GM18502 (cell line): ENCODE data around the gene STEAP1B.
A peak's percentile ranks its signal among the peaks of the same experiment; 100 is the strongest.

Source experiments
- ATAC-seq: cut with Tn5 transposase; IDR thresholded peaks from one replicate; pipeline ENCODE4 v1.9.1; 2021; ENCODE audit warnings: mild to moderate bottlenecking; ENCODE audit not compliant: unreplicated experiment, poor library complexity

The STEAP1B gene

GRCh38 chr7:22411977-22412693 lies 87.9 kb downstream of the STEAP1B start:
- ATAC-seq = no peak

GRCh38 chr7:22406715-22407114 lies 93.3 kb downstream of the STEAP1B start:
- ATAC-seq = no peak

DNA sequence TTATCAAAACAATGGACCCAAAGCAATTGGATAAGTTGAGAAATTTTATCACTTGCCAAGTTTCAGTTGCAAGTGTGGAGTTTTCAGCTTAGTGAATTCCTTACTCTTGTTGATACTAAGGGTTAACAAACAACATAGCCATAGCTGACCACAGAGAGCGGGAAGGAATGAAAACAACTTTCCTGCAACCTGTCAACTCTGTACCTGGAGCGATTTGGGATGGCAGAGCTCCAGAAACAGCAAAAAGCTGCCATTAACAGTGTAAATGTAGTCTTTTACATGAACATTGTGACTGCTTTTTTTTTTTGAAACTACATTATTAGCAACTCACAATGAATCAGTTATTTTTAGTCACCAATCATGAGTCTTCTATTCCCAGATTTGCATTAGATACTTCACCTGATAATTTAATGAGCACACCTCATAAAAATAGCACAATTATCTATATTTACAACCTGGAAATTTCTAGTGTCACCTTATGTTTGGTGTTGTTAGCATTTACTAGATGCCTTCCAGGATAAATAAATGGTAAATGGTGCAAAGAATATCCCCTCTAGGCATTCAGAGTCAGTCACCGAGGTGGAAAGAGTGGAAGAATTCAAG lies 95.5 kb downstream of the STEAP1B start:
- ATAC-seq = no peak

DNA sequence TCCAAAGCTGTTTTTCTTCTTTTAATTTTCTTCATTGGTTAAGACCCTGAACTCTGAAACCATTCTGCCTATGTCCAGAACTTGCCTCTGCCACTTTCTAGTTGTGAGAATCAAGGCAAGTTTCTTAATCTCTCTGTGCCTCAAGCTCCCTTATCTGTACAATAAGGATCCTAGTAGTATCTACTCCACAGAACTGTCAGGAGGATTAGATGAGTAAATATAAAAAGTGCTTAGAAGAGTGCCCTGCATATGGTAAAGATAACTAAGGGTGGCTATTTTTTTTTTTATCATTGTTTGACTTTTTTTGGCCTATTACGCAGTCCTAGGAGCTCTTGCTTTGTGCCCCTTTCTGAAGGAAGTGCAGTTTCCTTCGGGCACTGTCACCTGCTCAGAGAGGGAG lies 96.6 kb downstream of the STEAP1B start:
- ATAC-seq = no peak

- peak; percentile 41 for ATAC-seq
Measured at GRCh38 chr7:22402250-22402649, 97.7 kb downstream of the STEAP1B start.

DNA sequence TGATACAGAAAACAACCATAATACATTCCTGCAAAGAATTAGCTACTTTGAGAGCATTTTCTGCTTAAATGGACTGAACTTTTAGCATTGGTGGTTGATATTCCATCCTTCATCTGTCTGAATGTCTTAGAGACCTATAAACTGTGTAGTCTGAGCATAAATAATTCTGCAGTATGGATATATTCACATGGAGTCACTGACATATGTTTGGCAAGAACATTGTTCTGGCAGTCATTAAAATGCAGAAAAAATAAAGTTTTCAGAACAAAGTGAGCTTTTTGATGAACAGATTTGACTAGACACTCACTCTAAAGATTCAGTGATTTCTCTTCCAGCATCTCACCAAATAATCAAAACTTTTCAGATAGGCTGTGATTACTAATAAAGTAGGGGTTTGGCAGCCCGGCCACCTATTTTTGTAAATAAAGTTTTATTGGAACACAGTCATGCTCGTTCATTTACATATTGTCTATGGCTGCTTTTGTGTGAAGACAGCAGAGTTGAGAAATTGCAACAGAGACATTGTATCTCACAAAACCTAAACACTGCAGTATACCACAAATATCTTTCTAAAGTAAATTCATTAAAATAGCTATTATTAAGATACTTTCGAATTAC lies 98.9 kb downstream of the STEAP1B start:
- ATAC-seq = no peak

DNA sequence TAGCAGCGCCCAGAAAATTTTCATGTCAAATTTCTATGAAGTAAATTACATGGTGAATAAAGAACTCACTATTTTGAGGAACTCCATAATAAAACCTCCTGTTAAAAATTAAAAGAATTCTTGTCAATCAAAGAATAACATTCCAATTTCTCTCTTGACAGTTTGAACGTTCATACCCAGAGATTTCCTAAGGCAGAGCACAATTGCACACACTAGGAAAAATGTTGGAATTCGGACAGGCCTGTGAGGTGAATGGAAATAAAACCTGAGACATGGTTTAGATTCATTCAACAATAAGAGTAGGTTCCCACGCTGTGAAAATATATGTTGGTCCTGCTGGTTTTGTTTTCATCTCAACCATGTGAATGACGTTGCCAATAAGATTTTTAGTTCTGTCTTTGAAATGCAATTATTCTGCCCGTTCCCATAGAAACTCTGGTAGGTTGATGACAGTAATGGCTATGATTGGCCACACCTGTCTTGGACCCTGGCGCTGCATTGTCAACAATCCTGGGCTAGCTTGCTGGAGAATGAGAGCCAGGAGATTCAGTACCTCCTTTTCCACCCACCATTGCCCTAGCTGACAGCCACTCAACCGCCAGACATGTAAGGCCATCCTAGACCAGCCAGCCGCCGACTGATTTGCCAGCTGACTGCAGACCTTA lies 99.7 kb downstream of the STEAP1B start:
- no peak for ATAC-seq

GRCh38 chr7:22399546-22399945 lies 100.4 kb downstream of the STEAP1B start:
- ATAC-seq = no peak

DNA sequence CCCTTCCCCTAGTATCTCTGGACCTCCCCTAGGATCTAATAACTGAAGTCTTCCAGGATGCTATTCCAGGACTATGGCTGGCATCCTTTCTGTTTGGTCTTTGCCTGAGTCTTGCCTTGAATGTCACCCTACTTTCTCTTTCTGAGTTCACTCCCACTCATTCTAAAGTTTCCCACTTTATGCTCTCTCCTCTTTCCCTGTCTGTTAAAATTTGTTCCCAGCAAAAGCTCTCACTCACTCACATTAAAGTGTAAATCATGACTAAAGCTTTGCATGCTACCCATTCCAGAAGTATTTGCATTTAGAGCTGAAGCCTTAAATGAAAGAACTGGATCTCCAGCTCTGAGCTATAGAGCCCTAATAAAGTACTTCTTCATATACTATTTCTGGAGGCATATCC lies 100.9 kb downstream of the STEAP1B start:
- ATAC-seq = no peak

GRCh38 chr7:22397981-22398380 lies 102.0 kb downstream of the STEAP1B start:
- ATAC-seq = no peak

DNA sequence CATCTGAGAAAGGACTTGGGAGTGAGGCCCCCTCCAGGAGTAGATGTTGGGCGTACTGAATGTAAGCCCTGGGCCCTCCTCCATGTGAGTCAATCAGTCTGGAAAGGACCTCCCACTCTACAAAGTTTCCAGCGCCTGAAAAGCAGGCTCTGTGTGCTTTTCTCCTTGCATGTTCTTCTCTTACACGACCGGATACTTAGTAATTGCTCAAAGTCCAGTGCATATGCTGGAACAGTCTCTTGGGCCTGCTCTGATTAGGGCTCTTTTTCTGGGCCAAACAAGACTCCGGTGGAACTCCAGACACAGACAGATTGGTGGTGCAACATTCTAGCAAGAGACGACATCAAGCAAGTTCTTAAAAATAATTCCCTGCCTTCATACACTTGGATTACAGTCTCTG lies 104.8 kb downstream of the STEAP1B start:
- no peak for ATAC-seq

DNA sequence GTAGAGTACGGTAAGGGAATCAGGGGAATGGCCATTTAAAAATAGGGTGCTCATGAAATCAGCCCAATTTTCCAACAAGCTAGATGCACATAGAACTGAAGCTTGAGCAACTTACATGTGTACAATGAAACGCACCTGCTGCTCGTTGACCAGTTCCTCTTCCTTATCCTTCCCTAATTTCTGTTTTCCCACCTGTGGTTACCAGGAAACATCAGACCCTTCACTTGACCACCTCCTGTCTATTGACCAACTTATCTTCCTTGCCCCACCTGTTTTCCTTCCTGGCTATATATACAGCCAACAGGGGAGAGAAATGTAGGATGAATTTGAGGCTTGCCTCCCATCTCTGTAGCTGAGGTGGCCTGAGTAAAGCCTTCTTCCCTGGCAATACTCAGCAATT lies 105.2 kb downstream of the STEAP1B start:
- ATAC-seq = no peak

GRCh38 chr7:22393913-22394729 lies 105.9 kb downstream of the STEAP1B start:
- ATAC-seq = no peak

GRCh38 chr7:22390516-22390915 lies 109.5 kb downstream of the STEAP1B start:
- ATAC-seq = no peak

GRCh38 chr7:22389892-22390291 lies 110.1 kb downstream of the STEAP1B start:
- no peak for ATAC-seq

GRCh38 chr7:22387583-22387982 lies 112.4 kb downstream of the STEAP1B start:
- no peak for ATAC-seq

- ATAC-seq = peak; percentile 60
Measured at GRCh38 chr7:22386865-22387264, 113.1 kb downstream of the STEAP1B start.

- ATAC-seq = peak; percentile 83
Measured at GRCh38 chr7:22386206-22386858, 113.7 kb downstream of the STEAP1B start.

GRCh38 chr7:22385326-22385725 lies 114.7 kb downstream of the STEAP1B start:
- ATAC-seq = peak; percentile 42

GRCh38 chr7:22380333-22380732 lies 119.7 kb downstream of the STEAP1B start:
- no peak for ATAC-seq
